ENCODE data around the gene NFE2L3. TPM values are rescaled to one million over a fixed set of nuclear protein-coding genes. Genes with fewer than 3 reads are reported as not detected.
"Not testable (repeated sequence)": the region's sequence is repeated elsewhere in the genome, so short reads cannot be mapped to it uniquely, and the experiment has no call there.

The NFE2L3 gene
- total RNA-seq, 4 donors from 2014 or later, result 1.5 to 2.7 (median 2.5) TPM

GRCh38 chr7:26149391-26149977, 2.5 kb upstream of the NFE2L3 start:
- H3K9me3 ChIP-seq, result no peaks in the 10 kb centered on the region
- H3K27me3 ChIP-seq, result peaks cover 0 to 42% (median 6%) of the 10 kb centered on the region in 4 donors
- H3K4me1 ChIP-seq, result peaks cover 9 to 20% (median 15%) of the 10 kb centered on the region in 4 donors
- no peak for DNase-seq (ENCODE audit: extremely low spot score)
- WGBS, result 94% methylated on average over 1 of the region's 1 CpG
- intact Hi-C loops (cut with DNase I), result no loop called here
- no peak overlapping the region for H3K27ac ChIP-seq (replicated peaks in 1 of 4)
- TF ChIP-seq POLR2A (IDR thresholded peaks at IDR 0.05; ENCODE audit: low read depth), result no peak
- no peak for TF ChIP-seq POLR2AphosphoS5 (IDR thresholded peaks at IDR 0.05)
- no peak overlapping the region for H3K4me3 ChIP-seq
- H3K36me3 ChIP-seq, result no peaks in the 10 kb centered on the region

DNA sequence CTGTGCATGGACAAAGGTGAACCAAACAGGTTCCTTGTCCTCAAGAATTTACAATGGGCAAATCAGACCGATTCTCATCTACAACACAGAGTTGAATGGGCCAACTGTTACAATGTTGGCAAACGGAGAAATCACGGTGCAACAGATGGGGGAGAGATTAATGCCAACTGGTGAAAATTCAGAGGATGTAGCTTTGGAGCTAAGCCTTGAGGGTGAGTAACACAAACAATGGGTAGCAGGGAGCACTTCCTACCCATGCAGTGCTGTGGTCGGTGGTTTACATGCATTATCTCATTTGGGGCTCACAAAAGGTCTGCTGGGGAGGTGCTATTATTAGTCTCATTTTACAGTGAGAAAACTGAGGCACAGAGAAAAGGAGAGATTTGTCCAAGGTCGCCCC, 902 bp upstream of the NFE2L3 start:
- Histone ChIP-seq H3K27ac (replicated peaks in 1 of 4) (no peak overlapping the region), H3K27me3 (peaks cover 0 to 56% (median 6%) of the 10 kb centered on the region in 4 donors), H3K4me1 (peaks cover 9 to 20% (median 18%) of the 10 kb centered on the region in 4 donors), H3K9me3 (no peaks in the 10 kb centered on the region), H3K4me3 (peak overlapping the region in 1 of 4 donors; percentile 55), H3K36me3 (no peaks in the 10 kb centered on the region)
- intact Hi-C loops (cut with DNase I), result no loop called here
- TF ChIP-seq EP300 (IDR thresholded peaks at IDR 0.05) (no peak), POLR2A (IDR thresholded peaks at IDR 0.05; ENCODE audit: low read depth) (no peak), POLR2AphosphoS5 (IDR thresholded peaks at IDR 0.05) (no peak)
- TF ChIP-seq, protein P1, sequence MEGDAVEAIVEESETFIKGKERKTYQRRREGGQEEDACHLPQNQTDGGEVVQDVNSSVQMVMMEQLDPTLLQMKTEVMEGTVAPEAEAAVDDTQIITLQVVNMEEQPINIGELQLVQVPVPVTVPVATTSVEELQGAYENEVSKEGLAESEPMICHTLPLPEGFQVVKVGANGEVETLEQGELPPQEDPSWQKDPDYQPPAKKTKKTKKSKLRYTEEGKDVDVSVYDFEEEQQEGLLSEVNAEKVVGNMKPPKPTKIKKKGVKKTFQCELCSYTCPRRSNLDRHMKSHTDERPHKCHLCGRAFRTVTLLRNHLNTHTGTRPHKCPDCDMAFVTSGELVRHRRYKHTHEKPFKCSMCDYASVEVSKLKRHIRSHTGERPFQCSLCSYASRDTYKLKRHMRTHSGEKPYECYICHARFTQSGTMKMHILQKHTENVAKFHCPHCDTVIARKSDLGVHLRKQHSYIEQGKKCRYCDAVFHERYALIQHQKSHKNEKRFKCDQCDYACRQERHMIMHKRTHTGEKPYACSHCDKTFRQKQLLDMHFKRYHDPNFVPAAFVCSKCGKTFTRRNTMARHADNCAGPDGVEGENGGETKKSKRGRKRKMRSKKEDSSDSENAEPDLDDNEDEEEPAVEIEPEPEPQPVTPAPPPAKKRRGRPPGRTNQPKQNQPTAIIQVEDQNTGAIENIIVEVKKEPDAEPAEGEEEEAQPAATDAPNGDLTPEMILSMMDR (IDR thresholded peaks at IDR 0.05), result no peak
- 84% methylated on average over 5 of the region's 5 CpGs for WGBS
- no peak for DNase-seq (ENCODE audit: extremely low spot score)

DNA sequence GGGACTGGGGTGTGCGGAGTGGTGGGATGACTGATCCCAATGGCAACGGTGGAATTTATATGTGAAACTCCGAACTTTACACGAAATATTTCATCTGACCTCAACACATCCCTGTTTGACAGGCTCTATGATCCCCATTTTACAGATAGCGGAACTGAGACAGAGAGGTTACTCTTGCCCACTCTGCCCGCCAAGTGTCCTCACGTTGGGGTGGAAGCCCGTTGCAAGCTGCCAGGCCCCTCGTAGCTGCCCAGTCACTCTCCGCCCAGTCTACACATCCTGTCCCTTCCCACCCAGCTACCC, 397 bp upstream of the NFE2L3 start:
- Histone ChIP-seq H3K4me1 (peaks cover 9 to 22% (median 19%) of the 10 kb centered on the region in 4 donors), H3K27me3 (peaks cover 0 to 56% (median 6%) of the 10 kb centered on the region in 4 donors), H3K27ac (replicated peaks in 1 of 4) (no peak overlapping the region), H3K4me3 (peak overlapping the region; percentile 55 to 72 (median 58)), H3K36me3 (no peaks in the 10 kb centered on the region), H3K9me3 (no peaks in the 10 kb centered on the region)
- intact Hi-C loops (cut with DNase I), result no loop called here
- 65% methylated on average over 10 of the region's 10 CpGs for WGBS
- no peak for DNase-seq (ENCODE audit: extremely low spot score)
- TF ChIP-seq POLR2A (IDR thresholded peaks at IDR 0.05; ENCODE audit: low read depth) (no peak), EP300 (IDR thresholded peaks at IDR 0.05) (no peak), POLR2AphosphoS5 (IDR thresholded peaks at IDR 0.05) (no peak)
- TF ChIP-seq, protein P1 (IDR thresholded peaks at IDR 0.05), result no peak

GRCh38 chr7:26152782-26153240, 813 bp downstream of the NFE2L3 start:
- Histone ChIP-seq H3K4me1 (peaks cover 9 to 22% (median 19%) of the 10 kb centered on the region in 4 donors), H3K27me3 (peaks cover 0 to 56% (median 6%) of the 10 kb centered on the region in 4 donors), H3K4me3 (peak overlapping the region; percentile 55 to 72 (median 58))
- WGBS, result 0% methylated on average over 6 of the region's 54 CpGs
- H3K27ac ChIP-seq (replicated peaks in 1 of 4); DNase-seq (ENCODE audit: extremely low spot score); intact Hi-C loops (cut with DNase I); H3K36me3 ChIP-seq; H3K9me3 ChIP-seq: not testable (repeated sequence)

- TF ChIP-seq POLR2AphosphoS5 (IDR thresholded peaks at IDR 0.05) (no peak), EP300 (IDR thresholded peaks at IDR 0.05) (no peak), POLR2A (IDR thresholded peaks at IDR 0.05; ENCODE audit: low read depth) (no peak)
- TF ChIP-seq, protein P1 (IDR thresholded peaks at IDR 0.05), result no peak
- Histone ChIP-seq H3K4me1 (peaks cover 9 to 22% (median 19%) of the 10 kb centered on the region in 4 donors), H3K9me3 (no peaks in the 10 kb centered on the region), H3K4me3 (peak overlapping the region; percentile 55 to 72 (median 58)), H3K36me3 (no peaks in the 10 kb centered on the region), H3K27me3 (peaks cover 0 to 56% (median 6%) of the 10 kb centered on the region in 4 donors), H3K27ac (replicated peaks in 1 of 4) (no peak overlapping the region)
- DNase-seq (ENCODE audit: extremely low spot score), result no peak
- intact Hi-C loops (cut with DNase I), result no loop called here
- 23% methylated on average over 18 of the region's 18 CpGs for WGBS
These were observed 1.3 kb downstream of the NFE2L3 start for GRCh38 chr7:26153241-26153822.

Measured in esophagus muscularis mucosa (tissue), 4 donors.